ENCODE data around the gene POR.

GRCh38 chr7:75960372-75960771 is 45.4 kb downstream of the POR start:
- TF ChIP-seq POLR2AphosphoS5 (IDR thresholded peaks at IDR 0.05; ENCODE audit: low read depth, low read length) (no peak), CTCF (IDR thresholded peaks at IDR 0.05) (no peak), MAX (IDR thresholded peaks at IDR 0.05; ENCODE audit: low read depth) (no peak), USF1 (IDR thresholded peaks at IDR 0.05; ENCODE audit: borderline replicate concordance, low read depth) (no peak), RCOR1 (IDR thresholded peaks at IDR 0.05; ENCODE audit: low read length) (no peak), TCF12 (IDR thresholded peaks at IDR 0.05) (no peak)
